Measurements from ENCODE around the gene OTOF.

- TF ChIP-seq, protein P1, sequence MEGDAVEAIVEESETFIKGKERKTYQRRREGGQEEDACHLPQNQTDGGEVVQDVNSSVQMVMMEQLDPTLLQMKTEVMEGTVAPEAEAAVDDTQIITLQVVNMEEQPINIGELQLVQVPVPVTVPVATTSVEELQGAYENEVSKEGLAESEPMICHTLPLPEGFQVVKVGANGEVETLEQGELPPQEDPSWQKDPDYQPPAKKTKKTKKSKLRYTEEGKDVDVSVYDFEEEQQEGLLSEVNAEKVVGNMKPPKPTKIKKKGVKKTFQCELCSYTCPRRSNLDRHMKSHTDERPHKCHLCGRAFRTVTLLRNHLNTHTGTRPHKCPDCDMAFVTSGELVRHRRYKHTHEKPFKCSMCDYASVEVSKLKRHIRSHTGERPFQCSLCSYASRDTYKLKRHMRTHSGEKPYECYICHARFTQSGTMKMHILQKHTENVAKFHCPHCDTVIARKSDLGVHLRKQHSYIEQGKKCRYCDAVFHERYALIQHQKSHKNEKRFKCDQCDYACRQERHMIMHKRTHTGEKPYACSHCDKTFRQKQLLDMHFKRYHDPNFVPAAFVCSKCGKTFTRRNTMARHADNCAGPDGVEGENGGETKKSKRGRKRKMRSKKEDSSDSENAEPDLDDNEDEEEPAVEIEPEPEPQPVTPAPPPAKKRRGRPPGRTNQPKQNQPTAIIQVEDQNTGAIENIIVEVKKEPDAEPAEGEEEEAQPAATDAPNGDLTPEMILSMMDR (IDR thresholded peaks at IDR 0.05; ENCODE audit: low read depth, low read length): no peak
- no peak for TF ChIP-seq EZH2phosphoT487 (IDR thresholded peaks at IDR 0.05; ENCODE audit: low read depth)
These were observed 2.9 kb downstream of the OTOF start for GRCh38 chr2:26475037-26475436.
